ENCODE measurements around the gene YES1.

YES1 gene

GRCh38 chr18:811892-812375 is at the start of gene YES1:
Gene YES1 (minus strand): TSS chr18:812242. CDS start chr18:756827, 55,415 bp downstream.
- no peak for DNase-seq (ENCODE audit: low spot score)

GRCh38 chr18:857986-858385 is 45.9 kb upstream of the YES1 start:
- DNase-seq (ENCODE audit: low spot score): no peak

GRCh38 chr18:853471-853870 is 41.4 kb upstream of the YES1 start:
- no peak for DNase-seq (ENCODE audit: low spot score)

- no peak for DNase-seq (ENCODE audit: low spot score)
Measured at GRCh38 chr18:850960-851359, 38.9 kb upstream of the YES1 start.

- DNase-seq (ENCODE audit: low spot score): no peak
Measured at GRCh38 chr18:849021-849420, 37.0 kb upstream of the YES1 start.

GRCh38 chr18:848062-848861 is 36.2 kb upstream of the YES1 start:
- DNase-seq (ENCODE audit: low spot score): no peak

GRCh38 chr18:845152-845819 is 33.2 kb upstream of the YES1 start:
- no peak for DNase-seq (ENCODE audit: low spot score)

- no peak for DNase-seq (ENCODE audit: low spot score)
Measured at GRCh38 chr18:841647-842370, 29.8 kb upstream of the YES1 start.

GRCh38 chr18:840516-840915 is 28.5 kb upstream of the YES1 start:
- no peak for DNase-seq (ENCODE audit: low spot score)

GRCh38 chr18:840023-840408 is 28.0 kb upstream of the YES1 start:
- DNase-seq (ENCODE audit: low spot score): no peak

GRCh38 chr18:839224-840022 is 27.4 kb upstream of the YES1 start:
- peak; percentile 84 for DNase-seq (ENCODE audit: low spot score)

- DNase-seq (ENCODE audit: low spot score): no peak
Measured at GRCh38 chr18:837922-838321, 25.9 kb upstream of the YES1 start.

GRCh38 chr18:834082-834720 is 22.2 kb upstream of the YES1 start:
- DNase-seq (ENCODE audit: low spot score): no peak

- DNase-seq (ENCODE audit: low spot score): no peak
Measured at GRCh38 chr18:833197-833596, 21.2 kb upstream of the YES1 start.

GRCh38 chr18:832085-832681 is 20.1 kb upstream of the YES1 start:
- DNase-seq (ENCODE audit: low spot score): no peak

GRCh38 chr18:830315-830901 is 18.4 kb upstream of the YES1 start:
- peak; percentile 49 for DNase-seq (ENCODE audit: low spot score)

- no peak for DNase-seq (ENCODE audit: low spot score)
Measured at GRCh38 chr18:829432-829831, 17.4 kb upstream of the YES1 start.

- no peak for DNase-seq (ENCODE audit: low spot score)
Measured at GRCh38 chr18:827093-827677, 15.1 kb upstream of the YES1 start.

GRCh38 chr18:825891-826585 is 14.0 kb upstream of the YES1 start:
- DNase-seq (ENCODE audit: low spot score): no peak

- no peak for DNase-seq (ENCODE audit: low spot score)
Measured at GRCh38 chr18:824179-824578, 12.1 kb upstream of the YES1 start.

All from NAMALWA (cell line).